Heart left ventricle (tissue), 13 donors: ENCODE results near the gene CNN2.

Experiments used
- CTCF ChIP-seq, 12 donors: fragments of 200-600 bp; sonication (generic) in 4 of 12; IDR thresholded peaks; one replicate each; pipeline versions ENCODE4 v1.5.0 to v1.8.0; 2018 to 2022; ENCODE audit warnings: antibody characterized with exemption in 12 of 12, mild to moderate bottlenecking in 5 of 12
- POLR2A ChIP-seq, 2 donors: fragments of 450-650 bp; IDR thresholded peaks; one replicate each; pipeline ENCODE4 v1.6.1; 2017; ENCODE audit warnings: antibody characterized with exemption in 2 of 2, mild to moderate bottlenecking in 2 of 2, moderate library complexity in 2 of 2
- donor health status: ischemic (EF 13 %, LVEDD 7.1; RV severe dilation, severe dysfunction).
- donor health status: DM: no; HTN: yes; CAD: no.
- donor health status: DM: no; HTN: no; CAD: no.
- donor health status: ischemic (EF 25% LVEDD 6.9; RV normal size, moderate dysfunction).
- donor health status: ischemic (EF 25% LVEDD 5.7; RV mildly dilated, moderate dysfunction).
- donor health status: ischemic (EF 35%, LVEDD 5.7; RV mildly dilated, moderate dysfunction).
- donor health status: nonischemic (EF 11% LVEDD 7.7; RV severe dilation, severe dysfunction).
- donor health status: DM: yes; HTN: yes; CAD: no.
- donor health status: PGD.
- donor health status: ischemic (EF 29% LVEDD 5.4; RV normal size, mild dysfunction).
- donor health status: nonischemic (EF 23%, LVEDD 6.1; RV moderate dilation, normal function).

GRCh38 chr19:1003283-1003682, 23.1 kb upstream of the CNN2 start:
- TF ChIP-seq CTCF (IDR thresholded peaks at IDR 0.05) (no peak), POLR2A (IDR thresholded peaks at IDR 0.05) (no peak)
